T-helper 2 cell treated with Interferon-gamma antibody and Interleukin-4, amounts not matched to agents 5 μg/mL and 100 μg/mL, for 36 hours (primary cell): ENCODE results near the gene RNF31.
"Not testable (repeated sequence)": the region's sequence is repeated elsewhere in the genome, so short reads cannot be mapped to it uniquely, and the experiment has no call there.

Experiments
- DNase-seq: peaks from one replicate; pipeline ENCODE4 v3.0.0; 2021; ENCODE audit warnings: low spot score
- H3K27ac Mint-ChIP-seq: one replicate; pipeline ENCODE4 v1.8.0; 2021; ENCODE audit warnings: mild to moderate bottlenecking, mixed read lengths
- H3K27me3 Mint-ChIP-seq: one replicate; pipeline ENCODE4 v1.8.0; 2021; ENCODE audit warnings: low read depth, mixed read lengths
- H3K36me3 Mint-ChIP-seq: one replicate; pipeline ENCODE4 v1.8.0; 2021; ENCODE audit warnings: low read depth, mixed read lengths
- H3K4me1 Mint-ChIP-seq: one replicate; pipeline ENCODE4 v1.8.0; 2021; ENCODE audit warnings: low read depth, mixed read lengths
- H3K4me3 Mint-ChIP-seq: one replicate; pipeline ENCODE4 v1.8.0; 2022; ENCODE audit warnings: mild to moderate bottlenecking, moderate library complexity, mixed read lengths
- H3K9me3 Mint-ChIP-seq: one replicate; pipeline ENCODE4 v1.8.0; 2021; ENCODE audit warnings: mixed read lengths

The RNF31 gene

DNA sequence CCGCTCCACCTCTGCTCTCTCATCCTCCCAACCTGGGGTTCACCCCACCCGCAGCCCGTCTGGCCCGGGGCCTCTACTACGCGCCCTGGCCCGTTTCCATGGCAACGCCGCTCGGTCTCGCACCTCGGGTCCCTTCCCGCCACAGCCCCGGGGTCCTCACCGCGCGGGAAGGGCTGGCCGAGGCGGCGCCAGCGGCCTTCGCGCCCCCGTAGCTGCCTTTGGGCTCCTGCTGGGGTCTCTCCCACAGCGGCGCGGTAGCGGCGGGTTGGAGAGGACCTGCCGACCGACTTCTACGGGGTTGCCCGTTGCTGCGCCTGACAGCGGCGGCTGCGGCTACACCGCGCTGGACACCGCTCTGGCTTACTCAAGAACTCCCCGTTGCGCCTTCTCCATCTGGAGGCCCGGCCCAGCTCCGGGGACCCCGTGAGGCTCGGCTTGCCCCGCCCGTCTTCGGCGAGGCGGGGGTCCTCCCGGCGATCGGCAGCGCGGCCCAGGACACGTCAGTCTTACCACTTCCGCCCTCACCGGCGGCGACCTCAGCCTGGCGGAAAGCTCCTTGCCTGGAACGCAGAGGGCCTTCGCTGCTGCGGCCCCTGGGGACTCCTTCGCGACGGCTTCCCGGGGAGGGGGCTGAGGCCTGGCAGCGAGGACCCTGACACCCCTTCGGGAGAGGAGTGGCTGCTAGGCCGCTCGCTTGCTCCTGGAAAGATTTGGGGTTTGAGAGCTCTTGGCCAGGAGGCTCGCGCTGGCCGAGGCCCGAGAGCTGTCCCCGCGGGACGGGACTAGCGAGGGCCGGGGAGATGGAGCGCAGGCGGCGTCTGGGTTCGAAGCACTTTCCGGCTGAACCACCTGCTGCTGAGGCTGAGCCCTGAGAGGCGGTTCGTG is 48.1 kb downstream of the RNF31 start, which contains the start of gene TM9SF1:
TM9SF1 (minus strand) TSS at position 256 of the 885 bp plus-strand sequence. CDS start 422 bp downstream, outside the sequence.
- peaks cover 45% of the 10 kb centered on the region for H3K4me1 Mint-ChIP-seq
- peak within 1 kb of the TSS; percentile 98 for H3K4me3 Mint-ChIP-seq
- H3K36me3 Mint-ChIP-seq: peaks cover 49% of the 10 kb centered on the region
- peak within 1 kb of the TSS; percentile 98 for H3K27ac Mint-ChIP-seq
- DNase-seq: peak; percentile 84
- no peaks in the 10 kb centered on the region for H3K27me3 Mint-ChIP-seq
- no peaks in the 10 kb centered on the region for H3K9me3 Mint-ChIP-seq

DNA sequence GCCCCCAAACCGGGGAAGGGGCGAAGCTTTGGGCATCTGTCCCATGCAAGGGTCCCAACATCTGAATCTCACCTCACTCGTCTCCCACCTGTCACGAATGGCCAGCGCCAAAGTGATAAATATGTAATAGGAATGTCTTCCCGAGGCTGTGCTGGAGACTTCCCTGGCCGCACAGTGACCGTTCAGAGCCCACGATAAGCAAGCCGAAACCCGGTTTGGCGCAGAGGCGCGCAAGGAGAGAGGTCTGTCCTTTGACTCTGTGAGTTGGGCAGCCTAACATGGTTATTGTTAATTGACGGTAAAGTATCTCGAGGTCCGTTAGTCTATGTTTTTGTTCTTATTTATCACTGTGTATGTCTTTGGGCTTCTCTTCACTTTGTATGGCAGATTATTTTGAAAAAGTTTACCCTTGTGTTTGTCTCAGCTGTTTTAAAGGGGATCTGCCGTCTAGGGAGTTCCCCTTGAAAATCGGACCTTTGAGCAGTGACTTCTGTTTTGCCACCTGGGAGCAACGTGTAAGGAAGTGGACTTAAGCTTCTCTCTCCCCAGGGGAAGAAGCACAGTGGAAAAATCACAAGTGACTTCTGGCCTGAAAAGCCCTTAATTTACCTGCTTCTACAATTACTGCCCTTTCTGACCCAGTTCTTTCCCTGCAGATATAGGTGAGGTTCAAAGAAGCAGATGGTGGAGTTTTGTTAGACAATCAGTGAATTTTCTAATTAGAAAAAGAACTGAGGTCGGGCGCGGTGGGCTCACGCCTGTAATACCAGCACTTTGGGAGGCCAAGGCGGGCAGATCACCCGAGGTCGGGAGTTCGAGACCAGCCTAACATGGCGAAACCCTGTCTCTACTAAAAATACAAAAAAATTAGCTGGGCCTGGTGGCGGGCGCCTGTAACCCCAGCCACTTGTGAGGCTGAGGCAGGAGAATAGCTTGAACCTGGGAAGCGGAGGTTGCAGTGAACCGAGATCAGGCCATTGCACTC is 49.1 kb downstream of the RNF31 start:
- peaks cover 2% of the 10 kb centered on the region for H3K9me3 Mint-ChIP-seq
- H3K4me3 Mint-ChIP-seq: peak overlapping the region; percentile 98
- peaks cover 42% of the 10 kb centered on the region for H3K4me1 Mint-ChIP-seq
- H3K27ac Mint-ChIP-seq: peak overlapping the region; percentile 98
- no peaks in the 10 kb centered on the region for H3K27me3 Mint-ChIP-seq
- DNase-seq: no peak
- peaks cover 50% of the 10 kb centered on the region for H3K36me3 Mint-ChIP-seq

DNA sequence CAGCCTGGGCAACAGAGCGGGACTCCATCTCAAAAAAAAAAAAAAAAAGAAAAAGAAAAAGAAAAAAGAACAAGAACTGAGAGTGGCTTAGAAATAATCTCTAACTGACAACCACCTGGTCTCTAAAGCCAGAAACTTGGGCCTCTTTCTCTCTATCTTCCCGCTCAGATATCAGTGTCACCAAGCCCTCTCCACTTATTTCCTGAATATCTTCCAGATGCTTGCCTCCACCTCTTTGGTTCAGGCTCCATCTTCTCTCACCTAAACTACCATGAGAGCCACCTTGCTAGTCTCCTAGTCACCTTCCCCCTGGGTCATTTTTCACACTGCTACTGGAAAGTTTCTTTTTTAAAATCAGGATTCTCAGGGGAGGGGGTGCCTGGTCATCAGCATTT is 49.8 kb downstream of the RNF31 start:
- Mint-ChIP-seq H3K9me3 (peaks cover 6% of the 10 kb centered on the region), H3K4me1 (peaks cover 41% of the 10 kb centered on the region)

GRCh38 chr14:24198814-24199524 is 51.7 kb downstream of the RNF31 start:
- peak overlapping the region; percentile 33 for H3K4me3 Mint-ChIP-seq
- no peak for DNase-seq
- peaks cover 29% of the 10 kb centered on the region for H3K4me1 Mint-ChIP-seq
- peak overlapping the region; percentile 68 for H3K27ac Mint-ChIP-seq
- peaks cover 51% of the 10 kb centered on the region for H3K36me3 Mint-ChIP-seq
- H3K27me3 Mint-ChIP-seq: no peaks in the 10 kb centered on the region
- peaks cover 12% of the 10 kb centered on the region for H3K9me3 Mint-ChIP-seq

More for the DNA sequence above, 49.8 kb downstream of the RNF31 start:
- H3K4me3 Mint-ChIP-seq: peak overlapping the region; percentile 98
- H3K27me3 Mint-ChIP-seq: no peaks in the 10 kb centered on the region
- no peak for DNase-seq
- peaks cover 51% of the 10 kb centered on the region for H3K36me3 Mint-ChIP-seq
- H3K27ac Mint-ChIP-seq: peak overlapping the region; percentile 62

DNA sequence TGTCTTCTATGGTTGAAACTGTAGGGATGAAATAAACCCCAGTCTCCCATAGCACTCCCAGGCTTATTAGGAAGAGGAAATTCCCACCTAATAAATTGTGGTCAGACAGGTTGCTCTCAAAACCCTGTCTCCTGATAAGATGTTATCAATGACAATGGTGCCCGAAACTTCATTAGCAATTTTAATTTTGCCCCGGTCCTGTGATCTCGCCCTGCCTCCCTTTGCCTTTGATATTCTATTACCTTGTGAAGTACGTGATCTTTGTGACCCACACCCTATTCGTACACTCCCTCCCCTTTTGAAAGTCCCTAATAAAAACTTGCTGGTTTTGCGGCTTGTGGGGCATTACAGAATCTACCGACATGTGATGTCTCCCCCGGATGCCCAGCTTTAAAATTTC is 55.2 kb downstream of the RNF31 start:
- not testable (repeated sequence) for H3K27ac Mint-ChIP-seq, DNase-seq, H3K27me3 Mint-ChIP-seq, H3K4me3 Mint-ChIP-seq, H3K4me1 Mint-ChIP-seq
- peaks cover 12% of the 10 kb centered on the region for H3K9me3 Mint-ChIP-seq
- peaks cover 63% of the 10 kb centered on the region for H3K36me3 Mint-ChIP-seq

GRCh38 chr14:24203249-24203886 is 56.1 kb downstream of the RNF31 start:
- H3K4me3 Mint-ChIP-seq, DNase-seq, H3K27me3 Mint-ChIP-seq, H3K4me1 Mint-ChIP-seq, H3K27ac Mint-ChIP-seq: not testable (repeated sequence)
- Mint-ChIP-seq H3K9me3 (peaks cover 12% of the 10 kb centered on the region), H3K36me3 (peaks cover 71% of the 10 kb centered on the region)

- no peak for DNase-seq
- H3K36me3 Mint-ChIP-seq: peaks cover 67% of the 10 kb centered on the region
- no peak overlapping the region for H3K4me3 Mint-ChIP-seq
- no peaks in the 10 kb centered on the region for H3K27me3 Mint-ChIP-seq
- no peaks in the 10 kb centered on the region for H3K4me1 Mint-ChIP-seq
- H3K9me3 Mint-ChIP-seq: peaks cover 12% of the 10 kb centered on the region
- H3K27ac Mint-ChIP-seq: peak overlapping the region; percentile 2
Measured at GRCh38 chr14:24204163-24205146, 57.2 kb downstream of the RNF31 start.

DNA sequence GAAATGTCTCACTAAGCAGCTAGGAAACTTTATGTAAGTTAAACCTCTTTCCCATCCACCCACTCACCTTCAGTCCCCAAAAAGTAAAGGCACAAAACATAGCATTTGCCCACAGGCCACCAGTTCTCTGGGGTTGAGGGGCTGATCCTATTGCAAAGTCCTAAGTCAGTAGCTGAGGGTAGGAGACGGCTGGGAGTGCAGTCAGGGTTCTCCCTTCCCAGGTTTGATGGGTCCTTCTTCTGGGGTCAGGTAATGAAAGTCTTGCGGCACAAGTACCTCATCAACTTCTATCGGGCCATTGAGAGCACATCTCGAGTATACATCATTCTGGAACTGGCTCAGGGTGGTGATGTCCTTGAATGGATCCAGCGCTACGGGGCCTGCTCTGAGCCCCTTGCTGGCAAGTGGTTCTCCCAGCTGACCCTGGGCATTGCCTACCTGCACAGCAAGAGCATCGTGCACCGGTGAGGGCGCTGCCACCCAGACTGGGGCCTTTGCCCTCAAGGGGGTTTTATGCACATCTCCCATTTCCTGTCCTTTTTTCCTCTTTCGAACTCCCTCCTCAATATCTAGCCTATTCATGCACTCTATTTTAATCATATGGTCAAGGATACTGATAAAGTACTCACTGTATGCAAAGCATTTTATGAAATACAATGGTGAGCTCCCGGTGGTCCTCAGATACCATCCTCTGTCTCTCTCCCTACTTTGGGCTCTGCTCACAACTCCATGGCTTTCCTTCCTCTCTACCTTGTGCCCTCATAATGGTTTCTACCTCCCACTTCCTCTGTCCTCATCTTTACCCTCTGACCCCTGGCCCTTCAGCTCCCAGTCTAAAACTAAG is 59.2 kb downstream of the RNF31 start:
- no peak overlapping the region for H3K27ac Mint-ChIP-seq
- H3K36me3 Mint-ChIP-seq: peaks cover 69% of the 10 kb centered on the region
- H3K4me1 Mint-ChIP-seq: peaks cover 6% of the 10 kb centered on the region
- no peak for DNase-seq
- peaks cover 9% of the 10 kb centered on the region for H3K9me3 Mint-ChIP-seq
- H3K4me3 Mint-ChIP-seq: no peak overlapping the region
- no peaks in the 10 kb centered on the region for H3K27me3 Mint-ChIP-seq

- no peaks in the 10 kb centered on the region for H3K27me3 Mint-ChIP-seq
- peaks cover 10% of the 10 kb centered on the region for H3K4me1 Mint-ChIP-seq
- H3K9me3 Mint-ChIP-seq: peaks cover 6% of the 10 kb centered on the region
- no peak overlapping the region for H3K27ac Mint-ChIP-seq
- peaks cover 67% of the 10 kb centered on the region for H3K36me3 Mint-ChIP-seq
- no peak overlapping the region for H3K4me3 Mint-ChIP-seq
- DNase-seq: no peak
Measured at GRCh38 chr14:24207104-24207551, 59.8 kb downstream of the RNF31 start.

DNA sequence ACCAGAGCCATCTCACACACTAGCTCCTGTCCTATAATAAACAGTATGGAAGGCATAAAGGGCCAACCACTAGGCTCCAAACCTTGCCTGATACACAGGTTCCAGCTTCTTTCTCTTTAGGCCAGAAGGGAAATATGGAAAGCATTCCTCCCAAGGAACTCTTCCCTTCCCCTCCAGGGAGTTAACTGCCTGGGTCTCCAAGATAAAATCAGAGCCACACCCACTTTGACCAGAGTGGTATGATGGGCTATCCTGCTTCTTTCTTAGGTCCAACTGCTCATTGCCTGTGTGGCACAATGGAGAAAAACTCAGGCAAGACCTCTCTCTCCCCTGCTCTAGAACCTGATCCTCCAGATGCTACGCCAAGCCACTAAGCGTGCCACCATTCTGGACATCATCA is 60.3 kb downstream of the RNF31 start:
- Mint-ChIP-seq H3K9me3 (peaks cover 5% of the 10 kb centered on the region), H3K36me3 (peaks cover 62% of the 10 kb centered on the region), H3K4me3 (no peak overlapping the region), H3K27ac (no peak overlapping the region), H3K27me3 (no peaks in the 10 kb centered on the region), H3K4me1 (peaks cover 10% of the 10 kb centered on the region)
- DNase-seq: no peak
